HG03039 (cell line): Measurements from ENCODE around the gene SLC25A48.
"Not testable (repeated sequence)": the region's sequence is repeated elsewhere in the genome, so short reads cannot be mapped to it uniquely, and the experiment has no call there.

Experiments used
- ATAC-seq: cut with Tn5 transposase; IDR thresholded peaks from one replicate; pipeline ENCODE4 v1.9.1; 2021; ENCODE audit warnings: mild to moderate bottlenecking, moderate library complexity; ENCODE audit not compliant: unreplicated experiment

SLC25A48 gene

DNA sequence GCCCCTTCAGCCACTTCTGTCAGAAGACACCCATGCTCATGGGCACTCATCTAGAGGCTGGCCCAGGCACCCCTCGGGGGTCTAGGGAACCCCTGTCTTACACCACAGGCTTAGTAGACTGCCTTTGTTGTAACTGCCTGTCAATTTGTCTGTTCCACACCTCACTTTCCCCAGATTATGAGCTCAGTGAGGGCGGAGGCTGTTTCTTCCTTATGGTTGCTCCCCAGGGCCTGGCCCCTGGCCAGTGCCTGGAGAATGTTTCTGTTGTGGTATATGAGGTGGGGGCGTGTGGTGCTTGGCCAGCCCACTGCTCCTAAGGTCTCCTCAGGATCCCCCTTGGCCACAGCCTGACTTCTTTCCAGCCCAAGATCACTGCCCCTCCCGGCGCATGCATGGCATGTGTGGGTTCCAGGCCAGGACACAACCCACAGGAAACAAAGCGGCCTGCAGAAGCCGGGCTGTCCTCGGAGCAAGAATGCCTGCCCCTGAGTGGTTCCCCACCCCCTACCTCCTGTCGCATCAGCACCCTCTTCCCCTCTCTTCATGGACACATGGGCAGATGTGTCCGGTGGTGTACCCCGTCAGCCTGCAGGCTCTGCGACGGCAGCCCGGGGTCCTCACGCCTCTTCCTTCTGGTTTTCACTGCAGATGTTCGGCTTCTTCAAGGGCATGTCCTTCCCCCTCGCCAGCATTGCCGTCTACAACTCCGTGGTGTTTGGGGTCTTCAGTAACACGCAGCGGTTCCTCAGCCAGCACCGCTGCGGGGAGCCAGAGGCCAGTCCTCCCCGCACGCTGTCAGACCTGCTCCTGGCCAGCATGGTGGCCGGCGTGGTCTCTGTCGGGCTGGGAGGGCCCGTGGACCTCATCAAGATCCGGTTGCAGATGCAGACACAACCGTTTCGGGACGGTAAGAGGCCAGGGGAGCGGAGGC, 17.7 kb downstream of the SLC25A48 start:
- no peak for ATAC-seq

DNA sequence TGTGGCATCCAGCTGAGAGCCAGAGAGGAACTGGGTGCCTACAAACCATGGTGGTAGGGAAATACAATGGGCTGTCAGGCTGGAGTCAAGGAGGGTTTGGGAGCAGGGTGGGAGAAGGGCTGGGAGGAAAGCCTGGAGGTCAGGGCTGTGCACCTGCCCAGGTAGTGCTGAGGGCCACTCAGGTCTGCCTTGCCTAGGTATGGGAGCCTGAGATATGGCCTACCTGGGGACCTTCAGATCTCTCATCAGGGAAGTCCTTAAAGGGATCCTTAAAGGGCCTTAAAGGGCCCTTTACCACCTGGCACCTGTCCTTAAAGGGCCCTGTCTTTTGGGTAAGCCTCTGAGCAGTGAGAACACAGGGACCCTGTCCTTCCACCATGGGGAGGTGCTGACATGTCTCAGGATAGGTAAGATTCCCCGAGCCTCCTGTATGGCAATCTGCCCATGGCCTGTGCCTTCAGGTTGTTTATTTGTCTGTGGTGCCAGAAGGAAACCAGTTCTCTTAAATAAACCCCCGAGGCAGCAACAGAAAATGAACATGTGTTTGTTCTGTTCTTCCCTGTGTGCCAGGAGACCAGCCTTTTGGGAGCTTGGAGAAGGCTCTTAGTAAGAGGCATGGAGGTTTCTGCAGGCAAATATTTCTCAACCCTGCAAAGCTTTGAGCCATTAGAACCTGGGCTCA, 23.3 kb downstream of the SLC25A48 start:
- ATAC-seq, result no peak

DNA sequence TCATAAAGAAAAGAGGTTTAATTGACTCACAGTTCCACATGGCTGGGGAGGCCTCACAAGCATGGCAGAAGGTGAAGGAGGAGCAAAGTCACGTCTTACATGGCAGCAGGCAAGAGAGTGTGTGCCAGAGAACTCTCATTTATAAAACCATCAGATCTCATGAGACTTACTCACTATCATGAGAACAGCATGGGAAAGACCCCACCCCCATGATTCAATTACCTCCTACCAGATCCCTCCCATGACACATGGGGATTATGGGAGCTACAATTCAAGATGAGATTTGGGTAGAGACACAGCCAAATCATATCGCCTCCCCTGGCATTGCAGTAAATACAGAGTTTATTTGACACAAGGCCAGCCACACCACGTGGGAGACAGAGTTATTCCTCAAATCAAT, 24.7 kb downstream of the SLC25A48 start:
- ATAC-seq, result not testable (repeated sequence)

DNA sequence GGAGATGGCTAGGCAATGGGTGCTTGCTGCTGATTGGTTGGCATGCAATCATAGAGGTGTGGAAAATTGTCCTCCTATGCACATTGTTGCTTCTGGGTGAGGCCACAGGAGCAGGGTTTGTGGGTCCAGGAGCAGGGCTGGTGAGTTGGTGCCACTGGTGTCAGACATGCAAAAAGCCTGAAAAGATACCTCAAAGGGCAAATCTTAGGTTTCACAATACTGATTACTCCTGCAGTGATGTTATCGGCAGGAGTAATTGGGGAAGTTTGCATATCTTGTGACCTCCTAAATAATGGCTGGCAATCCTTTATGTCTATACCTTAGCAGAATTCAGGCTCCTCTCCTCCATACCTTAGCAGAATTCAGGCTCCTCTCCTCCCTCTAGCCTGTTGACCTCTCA, 25.2 kb downstream of the SLC25A48 start:
- no peak for ATAC-seq

DNA sequence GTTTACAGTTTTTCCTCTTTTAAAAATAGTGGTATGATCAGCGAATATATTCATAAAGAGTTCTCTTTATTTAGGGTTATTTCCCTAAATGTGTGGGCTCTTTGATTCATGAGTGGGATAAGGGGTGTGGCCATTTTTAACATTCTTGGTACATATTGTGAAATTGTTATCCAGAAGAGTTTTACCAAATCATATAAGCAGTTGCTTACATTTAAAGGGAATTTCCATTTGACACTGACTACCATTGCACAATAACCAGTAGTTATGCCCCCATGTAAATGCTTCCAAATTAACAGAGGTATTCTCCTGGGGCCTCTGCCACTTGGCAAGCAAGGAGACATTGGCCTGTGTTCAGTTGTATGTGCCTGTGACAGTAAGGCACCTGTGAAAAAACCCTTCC, 27.2 kb downstream of the SLC25A48 start:
- ATAC-seq, result no peak

DNA sequence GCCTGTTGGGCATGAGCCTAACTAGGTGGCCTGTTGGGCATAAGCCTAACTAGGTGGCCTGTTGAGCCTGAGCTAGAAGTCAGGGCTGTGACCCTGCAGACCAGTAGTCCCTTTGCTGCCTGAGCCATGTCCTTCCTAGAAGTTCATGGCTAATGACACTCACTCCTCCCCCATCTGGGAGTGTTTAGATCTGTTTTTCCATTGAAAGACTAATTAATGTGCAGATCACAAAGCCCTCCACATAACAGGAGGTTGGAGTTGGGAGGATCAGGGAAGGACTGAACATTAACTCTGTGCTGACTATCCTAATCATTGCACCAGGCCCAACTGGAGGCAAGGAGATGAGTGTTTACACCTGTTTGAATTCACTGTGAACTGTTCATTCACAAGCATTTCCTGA, 27.6 kb downstream of the SLC25A48 start:
- ATAC-seq, result no peak

DNA sequence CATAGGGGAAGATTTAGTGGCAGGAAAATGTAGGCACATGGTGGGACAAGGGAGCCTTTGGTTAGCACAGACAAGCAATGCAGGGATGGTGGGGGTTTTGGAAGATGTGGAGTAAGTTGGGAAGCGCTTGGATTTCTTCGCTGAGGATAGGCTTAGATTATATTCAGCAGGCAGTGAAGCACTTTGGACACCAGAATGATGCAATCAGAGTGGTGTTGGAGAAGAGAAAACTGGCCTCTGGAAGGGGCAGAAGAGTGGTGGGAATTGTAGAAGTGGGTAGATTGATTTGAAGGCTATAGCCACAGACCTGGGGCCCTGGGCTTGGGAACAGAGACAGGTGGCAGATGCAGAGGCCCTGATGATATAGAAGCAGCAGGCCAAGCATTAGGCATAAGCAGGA, 28.3 kb downstream of the SLC25A48 start:
- no peak for ATAC-seq

DNA sequence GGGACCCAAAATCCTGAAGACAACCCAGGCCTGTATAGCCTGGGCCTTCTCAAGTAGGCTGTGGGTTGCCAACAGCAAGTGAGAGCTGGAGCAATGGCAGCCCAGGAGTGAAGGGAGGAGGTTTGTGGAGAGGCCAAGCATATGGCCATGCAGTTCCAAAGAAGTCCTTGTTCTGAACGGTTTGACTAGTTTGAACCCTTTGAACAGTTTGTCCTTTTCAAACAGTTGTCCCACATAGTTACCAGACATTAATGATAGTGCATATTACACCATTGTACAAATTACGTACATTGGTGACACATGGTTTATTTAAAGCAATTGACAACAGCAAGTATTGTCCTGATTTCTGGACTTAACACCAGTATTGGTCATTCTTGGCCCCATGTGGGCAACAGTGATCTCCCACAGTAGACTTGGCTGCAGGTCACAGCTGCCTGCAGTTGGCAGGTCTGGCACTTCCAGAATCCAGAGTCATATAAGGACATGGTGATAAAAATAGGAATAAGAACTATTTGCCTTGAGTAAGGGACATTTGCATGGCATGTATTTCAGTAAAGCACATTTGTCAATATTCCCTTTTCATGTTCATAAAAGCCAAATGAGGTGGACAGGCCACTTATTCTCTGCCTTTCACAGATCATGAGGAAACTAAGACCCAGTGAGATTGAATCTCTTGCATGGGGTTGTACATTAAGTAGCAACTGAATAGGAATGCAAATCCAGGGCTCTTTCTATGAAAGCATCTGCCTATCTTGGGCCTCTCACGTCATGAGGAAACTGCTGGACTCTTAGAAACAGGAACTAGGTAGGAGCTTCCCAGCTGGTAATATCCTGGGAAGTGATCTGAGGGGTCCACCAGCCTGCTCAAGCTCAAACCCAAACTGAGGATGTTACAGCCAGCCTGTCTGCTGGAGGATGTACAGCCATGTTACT, 30.3 kb downstream of the SLC25A48 start:
- ATAC-seq, result no peak

DNA sequence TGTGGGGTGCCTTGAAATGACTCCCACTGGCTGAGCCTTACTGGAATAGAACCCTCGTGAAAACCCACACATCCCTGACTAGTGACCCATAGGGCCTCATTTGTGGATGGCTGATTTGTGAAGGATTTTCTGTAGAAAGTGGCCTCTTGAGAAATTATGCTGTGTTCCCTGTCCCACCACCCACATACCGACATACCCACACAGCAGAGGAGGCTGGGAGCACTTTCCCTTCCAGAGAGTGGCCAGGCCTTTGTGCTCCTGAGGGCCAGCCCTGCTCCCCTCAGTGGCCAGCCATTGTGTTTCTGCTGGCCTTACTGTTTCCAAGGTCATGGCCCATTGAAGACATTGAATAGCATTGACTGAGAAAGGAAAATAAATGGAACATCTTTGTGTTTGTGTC, 31.6 kb downstream of the SLC25A48 start:
- ATAC-seq, result no peak

DNA sequence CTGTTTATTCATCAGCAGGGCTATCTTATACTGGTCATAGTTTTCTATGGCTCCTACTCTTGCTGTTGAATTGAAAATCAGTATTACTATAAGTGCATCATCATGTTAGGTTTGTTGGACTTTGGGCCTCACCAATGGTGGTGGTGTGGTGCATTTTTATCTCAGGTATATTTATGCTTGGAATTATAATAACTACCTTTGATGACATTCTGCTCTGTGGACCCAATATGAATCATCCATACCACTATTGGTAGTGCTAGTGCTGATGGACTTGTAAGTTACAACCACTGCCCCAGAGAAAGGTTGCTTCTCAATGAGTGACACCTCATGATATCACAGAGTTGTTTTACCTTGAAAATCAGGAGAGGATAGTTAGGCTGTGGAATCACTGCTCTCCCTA, 33.1 kb downstream of the SLC25A48 start:
- ATAC-seq, result no peak

DNA sequence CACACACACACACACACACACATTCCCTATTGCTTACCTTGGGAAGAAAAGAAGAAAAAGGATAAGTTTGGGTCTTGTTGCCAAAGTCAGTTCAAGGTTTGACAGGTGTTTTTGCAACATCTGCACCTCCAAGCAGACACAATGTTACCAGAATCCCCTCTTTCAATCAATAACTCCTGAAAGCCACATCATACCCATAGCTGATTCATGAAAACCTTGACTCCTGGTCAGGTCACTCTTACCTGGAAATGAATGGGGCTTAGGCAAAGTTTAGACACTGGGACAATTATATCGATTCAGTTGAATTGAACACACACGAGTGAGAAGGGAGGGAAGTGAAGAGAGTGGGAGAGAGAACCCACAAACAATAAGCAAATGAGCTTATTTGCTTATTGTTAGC, 34.2 kb downstream of the SLC25A48 start:
- ATAC-seq, result no peak

DNA sequence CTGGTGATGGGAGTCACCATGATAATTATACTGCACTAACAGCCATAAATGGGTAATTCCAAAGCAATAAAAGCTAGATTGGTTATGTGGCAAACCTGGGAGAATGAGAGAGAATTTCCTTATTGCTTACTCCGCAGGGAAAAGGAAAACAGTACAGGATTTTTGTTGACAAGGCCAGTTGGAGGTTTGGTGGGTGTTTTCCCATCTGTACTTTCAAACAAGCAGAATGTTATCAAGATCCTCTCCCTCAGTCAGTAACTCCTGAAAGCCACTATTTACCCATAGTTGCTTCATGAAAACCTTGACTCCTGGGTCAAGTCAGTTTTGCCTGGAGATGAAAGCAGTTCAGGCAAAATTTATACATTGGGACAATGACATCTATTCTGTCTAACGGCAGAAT, 34.8 kb downstream of the SLC25A48 start:
- no peak for ATAC-seq

DNA sequence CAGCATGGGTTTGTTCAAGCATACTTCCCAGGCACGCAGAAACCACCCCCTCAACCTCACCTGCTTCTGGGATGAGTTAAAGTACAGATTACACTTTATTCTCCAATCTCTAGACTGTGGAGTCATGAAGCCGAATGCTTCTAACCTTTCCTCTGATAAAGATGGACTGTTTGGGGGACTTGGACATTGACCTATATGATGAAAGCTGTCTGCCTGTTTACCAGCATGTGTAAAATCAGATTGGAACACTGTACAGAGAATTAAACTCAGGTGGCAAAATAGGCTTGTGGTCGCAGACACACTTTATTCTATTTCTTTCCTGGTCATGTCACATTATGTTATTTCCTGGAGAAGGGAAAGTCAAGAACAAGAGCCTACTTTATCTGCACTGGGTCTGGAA, 35.5 kb downstream of the SLC25A48 start:
- no peak for ATAC-seq

DNA sequence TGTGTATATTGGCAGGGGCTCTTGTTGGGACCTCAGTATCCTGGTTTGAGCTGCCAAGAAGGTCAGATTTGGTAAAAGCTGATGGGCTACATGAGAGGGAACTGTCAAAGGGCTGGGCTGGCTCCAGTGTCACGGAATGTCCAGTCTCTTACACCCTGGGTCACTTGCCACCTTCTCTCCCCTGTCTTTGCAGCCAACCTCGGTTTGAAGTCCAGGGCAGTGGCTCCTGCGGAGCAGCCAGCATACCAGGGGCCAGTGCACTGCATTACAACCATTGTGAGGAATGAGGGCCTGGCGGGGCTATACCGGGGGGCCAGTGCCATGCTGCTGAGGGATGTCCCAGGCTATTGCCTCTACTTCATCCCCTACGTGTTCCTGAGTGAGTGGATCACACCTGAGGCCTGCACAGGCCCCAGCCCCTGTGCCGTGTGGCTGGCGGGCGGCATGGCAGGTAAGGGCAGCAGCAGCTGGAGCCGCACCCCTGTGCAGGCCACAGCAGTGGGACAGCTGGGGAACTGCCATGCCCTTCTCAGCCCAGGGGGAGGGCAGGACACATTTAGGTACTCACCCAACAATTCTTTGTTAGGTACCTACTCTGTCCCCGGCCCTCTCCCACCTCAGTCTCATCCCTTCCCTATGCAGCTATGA, 36.9 kb downstream of the SLC25A48 start:
- ATAC-seq, result no peak

DNA sequence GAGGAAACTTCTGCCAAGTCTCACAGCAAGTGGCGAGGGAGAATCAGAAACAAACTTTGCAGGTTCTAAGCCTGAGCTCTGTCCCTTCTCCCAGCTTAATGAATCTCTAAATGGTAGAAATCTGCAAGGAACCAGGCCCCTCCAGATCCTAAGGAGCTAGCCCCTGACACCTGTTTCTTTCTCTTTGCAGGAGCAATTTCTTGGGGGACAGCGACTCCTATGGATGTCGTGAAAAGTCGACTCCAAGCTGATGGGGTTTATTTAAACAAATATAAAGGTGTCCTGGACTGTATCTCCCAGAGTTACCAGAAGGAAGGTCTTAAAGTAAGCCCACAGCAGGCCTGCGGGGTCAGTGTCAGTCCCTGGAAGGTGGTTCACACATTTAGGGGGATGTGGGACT, 39.4 kb downstream of the SLC25A48 start:
- ATAC-seq, result no peak

DNA sequence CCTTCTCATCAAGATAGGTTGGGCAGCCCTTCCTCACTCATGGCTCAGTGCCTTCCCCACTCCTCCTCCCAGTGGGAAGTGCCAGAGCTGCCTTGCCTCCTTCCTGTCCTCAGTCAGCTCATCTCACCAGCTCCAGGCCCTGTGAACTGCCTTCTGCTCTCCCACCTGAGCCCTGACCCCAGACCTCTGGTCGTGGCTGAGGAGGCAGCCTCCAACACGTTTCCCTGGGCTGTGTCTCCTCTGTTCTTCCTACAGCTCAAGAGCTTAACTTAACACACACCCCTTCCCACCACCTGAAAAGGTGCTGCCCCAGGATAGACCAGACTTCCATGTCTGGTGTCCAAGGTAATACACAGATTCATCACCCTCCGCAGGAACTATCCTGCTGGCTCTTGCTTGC, 40.0 kb downstream of the SLC25A48 start:
- ATAC-seq, result no peak

DNA sequence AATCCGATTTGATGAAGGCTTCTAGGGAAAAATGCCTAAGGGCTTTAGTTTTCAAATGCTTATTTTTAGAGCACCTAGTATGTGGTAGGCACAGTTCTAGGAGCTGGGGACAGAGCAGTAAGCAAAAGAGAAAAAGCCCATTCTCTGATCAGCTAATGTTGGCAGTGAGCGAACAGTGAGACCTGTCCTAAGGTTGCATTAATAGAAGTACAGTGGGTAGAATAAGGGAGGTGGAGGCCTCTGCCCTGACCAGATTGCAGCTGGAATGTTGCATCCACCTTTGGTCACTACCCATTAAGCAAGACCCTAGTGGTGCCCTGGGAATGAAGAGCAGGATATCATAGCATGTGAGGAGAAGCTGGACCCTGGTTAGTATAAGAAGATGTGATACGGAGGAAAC, 41.1 kb downstream of the SLC25A48 start:
- ATAC-seq, result no peak

DNA sequence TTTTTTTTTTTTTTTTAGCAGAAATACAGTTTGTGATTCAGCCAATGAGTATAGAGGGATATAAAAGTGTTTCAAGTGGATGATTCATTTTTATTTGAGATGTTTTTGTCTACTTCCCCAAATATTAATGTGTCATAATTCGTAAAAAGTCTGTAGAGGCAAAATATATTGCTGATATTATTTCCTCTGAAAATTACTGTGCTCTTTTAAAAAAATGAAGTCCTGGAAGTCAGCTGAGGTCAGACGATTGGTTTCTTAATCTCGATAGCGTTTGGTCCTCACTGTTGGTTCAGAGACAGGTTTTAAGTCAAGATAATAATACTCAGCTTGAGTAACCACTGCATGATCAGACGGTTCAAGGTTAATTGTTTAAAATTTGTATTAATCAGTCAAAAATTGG, 41.7 kb downstream of the SLC25A48 start:
- ATAC-seq, result no peak

DNA sequence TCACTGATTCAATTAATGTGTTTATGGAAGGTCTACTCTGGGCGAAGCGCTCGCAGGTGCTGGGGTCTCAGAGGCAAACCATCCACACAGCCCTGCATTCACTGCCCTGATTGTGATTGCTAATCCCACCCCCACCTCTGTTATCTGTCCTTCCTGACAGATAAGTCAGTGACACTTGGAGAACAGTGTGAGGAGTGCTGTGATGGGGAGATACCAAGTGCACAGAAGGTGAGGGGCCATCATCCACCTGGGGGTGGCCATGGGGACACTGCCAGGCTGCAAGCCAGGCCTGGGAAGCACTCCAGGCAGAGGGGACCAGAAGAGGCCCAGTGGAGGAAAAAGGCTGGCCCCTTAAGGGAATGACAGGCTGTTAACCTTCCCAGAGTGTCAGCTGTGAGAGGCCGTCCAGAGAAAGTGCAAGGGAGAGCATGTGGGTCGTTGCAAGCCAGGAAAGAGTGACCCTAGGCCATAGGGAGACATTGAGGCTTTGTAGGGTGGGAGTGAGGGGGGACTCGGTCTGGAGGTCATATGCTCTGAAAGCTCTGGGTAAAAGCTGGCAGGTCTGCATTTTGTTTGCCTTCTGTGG, 43.2 kb downstream of the SLC25A48 start:
- no peak for ATAC-seq

DNA sequence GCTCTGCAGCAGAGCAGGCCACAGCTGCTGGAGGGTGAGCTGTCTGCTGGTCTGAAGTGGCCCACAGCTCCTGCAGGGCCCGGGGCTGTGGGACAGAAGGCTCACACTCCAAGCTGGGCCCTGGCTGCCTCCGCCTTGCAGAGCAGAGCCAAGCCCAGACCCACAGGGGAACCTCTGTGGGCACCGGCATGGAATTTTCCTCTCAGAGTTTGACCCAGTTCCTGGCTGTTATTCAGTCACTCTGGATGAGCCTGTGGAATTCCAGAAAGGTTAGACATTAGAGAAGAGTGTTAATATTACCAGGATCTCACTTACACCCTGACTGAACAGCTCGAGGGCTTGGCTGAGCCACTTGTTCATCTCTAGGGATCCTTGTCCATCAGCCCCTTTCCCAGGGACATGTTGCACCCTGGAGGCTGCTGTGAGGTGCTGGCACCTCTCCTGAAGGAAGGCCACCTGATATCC, 43.7 kb downstream of the SLC25A48 start:
- no peak for ATAC-seq
